Left lung (tissue), 8 donors: Measurements from ENCODE around the gene SIRT1. TPM values are rescaled to one million over a fixed set of nuclear protein-coding genes. Genes with fewer than 3 reads are reported as not detected.

Experiments
- polyA plus RNA-seq, 6 donors: library from polyadenylated mRNA; unstranded; fragments of 120-200 nt; gene quantifications; one replicate each; pipeline ENCODE4 v1.2.1, GENCODE V29; 2013; ENCODE audit not compliant: insufficient read length in 6 of 6
- total RNA-seq, 2 donors: library from RNA; stranded (reverse); fragmentation: NEBNext Ultra II Directional; extraction: Animal tissue kit (Norgen Biotek cat#: 25700); gene quantifications; one replicate each; pipeline ENCODE4 v1.2.1, GENCODE V29; 2021
- donor health status: DM: no; HTN: yes; CAD: no.
- donor health status: DM: no; HTN: no; CAD: no.

Gene SIRT1
- total and polyA plus RNA-seq, 8 donors: 17.5 to 39.7 (median 34.7) TPM

Other genes starting within 250 kb of the SIRT1 start
- 1 to 10 TPM in 1 of 2 donors, not detected in 1; 1.1 TPM for gene CTNNA3, start 188.5 kb upstream of the SIRT1 start, total RNA-seq
- gene CTNNA3, start 188.5 kb upstream of the SIRT1 start, polyA plus RNA-seq: 1 to 10 TPM; 4.6 to 8.2 (median 6.8) TPM
- gene DNAJC12, start 46.5 kb upstream of the SIRT1 start, total RNA-seq: 1 to 10 TPM; 2.4 to 3.3 TPM
- 1 to 10 TPM; 5.9 to 9.0 (median 7.9) TPM for gene DNAJC12, start 46.5 kb upstream of the SIRT1 start, polyA plus RNA-seq
- 10 to 100 TPM; 60.9 to 65.7 TPM for gene HERC4, start 190.6 kb downstream of the SIRT1 start, total RNA-seq
- 10 to 100 TPM; 51.5 to 62.9 (median 60.8) TPM for gene HERC4, start 190.6 kb downstream of the SIRT1 start, polyA plus RNA-seq
- gene MYPN, start 224.8 kb downstream of the SIRT1 start, total RNA-seq: under 1 TPM in 1 of 2 donors, not detected in 1; 0.13 TPM
- gene MYPN, start 224.8 kb downstream of the SIRT1 start, polyA plus RNA-seq: under 1 TPM in 4 of 6 donors, not detected in 2; 0.03 to 0.07 (median 0.04) TPM